Progenitor cell of endocrine pancreas (in vitro differentiated cells): ENCODE results near the gene PYURF. TPM values are rescaled to one million over a fixed set of nuclear protein-coding genes. Genes with fewer than 3 reads are reported as not detected.

Source experiments
- DNase-seq: peaks from one replicate; pipeline ENCODE4 v3.0.0; 2021; ENCODE audit warnings: low spot score; ENCODE audit not compliant: unreplicated experiment
- H3K27ac Mint-ChIP-seq: 2 replicates; pipeline ENCODE4 v1.8.0; 2021; ENCODE audit warnings: mild to moderate bottlenecking, moderate library complexity, mixed read lengths
- H3K27me3 Mint-ChIP-seq: 2 replicates; pipeline ENCODE4 v1.8.0; 2021; ENCODE audit warnings: mixed read lengths
- H3K36me3 Mint-ChIP-seq: 2 replicates; pipeline ENCODE4 v1.8.0; 2022; ENCODE audit warnings: mixed read lengths; ENCODE audit not compliant: insufficient read depth
- H3K4me1 Mint-ChIP-seq: 2 replicates; pipeline ENCODE4 v1.8.0; 2021; ENCODE audit warnings: low read depth, mixed read lengths
- H3K4me3 Mint-ChIP-seq: 2 replicates; pipeline ENCODE4 v1.8.0; 2021; ENCODE audit warnings: low read depth, mild to moderate bottlenecking, moderate library complexity, mixed read lengths
- H3K9me3 Mint-ChIP-seq: 2 replicates; pipeline ENCODE4 v1.8.0; 2021; ENCODE audit warnings: low read depth, mixed read lengths
- CTCF ChIP-seq: fragments of 200-600 bp; sonication (generic); IDR thresholded peaks from one replicate; pipeline ENCODE4 v1.5.0; 2021; ENCODE audit warnings: antibody characterized with exemption, mild to moderate bottlenecking; ENCODE audit not compliant: unreplicated experiment
- total RNA-seq: library from RNA; stranded (reverse); gene quantifications from 2 replicates; pipeline ENCODE4 v1.2.1, GENCODE V29; 2021

Gene PYURF
- total RNA-seq, 1 donor from 2014 or later = 48.4 TPM

GRCh38 chr4:88477229-88477860 lies 46.2 kb downstream of the PYURF start:
- Mint-ChIP-seq H3K4me3 (no peak overlapping the region), H3K4me1 (no peaks in the 10 kb centered on the region), H3K36me3 (no peaks in the 10 kb centered on the region), H3K9me3 (no peaks in the 10 kb centered on the region), H3K27me3 (no peaks in the 10 kb centered on the region), H3K27ac (no peak overlapping the region)
- no peak for DNase-seq
- no peak for TF ChIP-seq CTCF

Other genes starting within 250 kb of the PYURF start
- gene PPM1K, start 239.2 kb downstream of the PYURF start, total RNA-seq = 19.6 and 23.7 TPM in 2 replicates
- gene HERC6, start 144.9 kb downstream of the PYURF start, total RNA-seq = 6.2 and 7.3 TPM in 2 replicates
- 2.6 and 3.5 TPM in 2 replicates for gene HERC5, start 66.7 kb downstream of the PYURF start, total RNA-seq
- gene HERC3, start 68.7 kb upstream of the PYURF start, total RNA-seq = 7.1 and 8.4 TPM in 2 replicates
- 3.6 and 3.9 TPM in 2 replicates for gene NAP1L5, start 174.1 kb upstream of the PYURF start, total RNA-seq